ENCODE results near the gene FNDC3B. TPM values are rescaled to one million over a fixed set of nuclear protein-coding genes. Genes with fewer than 3 reads are reported as not detected.

Gene FNDC3B
- total and polyA plus RNA-seq, 2 of the 8 experiments (the other 6 are each of a cell fraction or from before 2014, with no cell fraction given) = 14.1 to 44.4 TPM

DNA sequence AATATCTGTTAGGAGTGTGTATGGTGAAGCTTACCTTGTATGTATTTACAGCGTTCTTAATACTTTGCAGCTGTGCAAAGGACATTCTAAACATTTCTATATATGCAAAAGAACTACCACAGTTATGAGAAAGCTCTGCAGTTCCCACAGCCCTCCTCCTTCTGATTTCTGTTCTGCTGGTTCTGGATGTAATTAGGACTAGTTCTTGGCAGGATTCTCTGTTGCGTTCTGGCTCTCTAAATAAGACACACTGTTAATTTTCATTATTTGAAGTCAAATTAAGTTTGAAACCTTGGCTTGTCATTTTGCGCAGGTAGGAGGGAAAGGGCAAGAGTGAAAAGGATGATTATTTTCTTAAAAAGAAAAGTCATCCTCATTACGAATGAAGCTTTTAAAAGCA, 76.4 kb downstream of the FNDC3B start:
- no peak overlapping the region for H2BK15ac ChIP-seq (ENCODE audit: low read length)
- FAIRE-seq (no peak), DNase-seq (ENCODE audit: low read depth in 1 of 2, low spot score in 2 of 2) (no peak)
- no peak overlapping the region for H2BK12ac ChIP-seq (ENCODE audit: low read depth, low read length)
- H3K23me2 ChIP-seq (ENCODE audit: low read depth, low read length) = no peaks in the 10 kb centered on the region
- no peaks in the 10 kb centered on the region; the same call in 1 of the 2 replicates for H3K79me1 ChIP-seq (ENCODE audit: low read depth, low read length)
- no peak overlapping the region for H2BK20ac ChIP-seq (ENCODE audit: low read length)
- H3K4me3 ChIP-seq (ENCODE audit: extremely low read depth in 1 of 4, insufficient read depth in 2 of 4, low read depth in 3 of 4, low read length in 4 of 4) = no peak overlapping the region
- H3K36me3 ChIP-seq (ENCODE audit: control insufficient read depth in 2 of 4, insufficient read depth in 4 of 4, low read length in 3 of 4) = peaks cover 0 to 17% (median 11%) of the 10 kb centered on the region in 4 experiments; a peak in 5 of 8 replicates
- no peak overlapping the region for H2AFZ ChIP-seq (ENCODE audit: low read length)
- H2BK5ac ChIP-seq (ENCODE audit: low read depth, low read length) = no peak overlapping the region
- no peak overlapping the region for H3K14ac ChIP-seq (ENCODE audit: insufficient read length)
- H2BK120ac ChIP-seq (replicated peaks; ENCODE audit: low read depth, low read length) = no peak overlapping the region
- H3K79me2 ChIP-seq (ENCODE audit: control insufficient read depth in 1 of 2, insufficient read depth in 2 of 2, low read length in 2 of 2) = peaks cover 0 to 27% of the 10 kb centered on the region in 2 experiments; a peak in 3 of 4 replicates
- H4K8ac ChIP-seq (ENCODE audit: extremely low read depth, insufficient read depth, low read length) = no peak overlapping the region
- H2AK5ac ChIP-seq (ENCODE audit: low read depth, low read length) = no peak overlapping the region
- H3K4me2 ChIP-seq (ENCODE audit: insufficient read depth in 1 of 2, low read depth in 2 of 2, low read length in 2 of 2) = no peak overlapping the region
- no peak overlapping the region for H3K23ac ChIP-seq (ENCODE audit: insufficient read length)
- CTCF ChIA-PET (ENCODE audit: partially characterized antibody) = no interaction called here
- H3K9ac ChIP-seq (replicated peaks in 1 of 4; ENCODE audit: extremely low read depth in 1 of 4, low read depth in 3 of 4, low read length in 3 of 4) = no peak overlapping the region
- H3K56ac ChIP-seq (replicated peaks; ENCODE audit: insufficient read length, low read depth, low read length) = no peak overlapping the region
- H3K4ac ChIP-seq (replicated peaks; ENCODE audit: insufficient read length, low read depth, low read length) = no peak overlapping the region
- no peaks in the 10 kb centered on the region for H3K27me3 ChIP-seq (replicated peaks in 1 of 4; ENCODE audit: control insufficient read depth in 3 of 4, extremely low read depth in 1 of 4, insufficient read depth in 3 of 4, low read length in 3 of 4)
- peaks cover 0 to 9% (median 4%) of the 10 kb centered on the region in 4 experiments; a peak in 2 of 7 replicates for H3K4me1 ChIP-seq (replicated peaks in 1 of 4; ENCODE audit: control insufficient read depth in 3 of 4, insufficient read depth in 4 of 4, low read length in 3 of 4)
- POLR2A ChIA-PET (ENCODE audit: partially characterized antibody) = no interaction called here
- H3K9me3 ChIP-seq (ENCODE audit: insufficient read depth in 2 of 2, low read depth in 1 of 2, low read length in 1 of 2) = no peaks in the 10 kb centered on the region
- no peaks in the 10 kb centered on the region for H4K20me1 ChIP-seq (replicated peaks in 1 of 2; ENCODE audit: control insufficient read depth in 1 of 2, insufficient read depth in 2 of 2, low read length in 2 of 2)
- no peak overlapping the region for H4K91ac ChIP-seq (replicated peaks; ENCODE audit: insufficient read length, low read length)
- no peak for TF ChIP-seq RNF2 (IDR thresholded peaks at IDR 0.05; ENCODE audit: borderline replicate concordance, low read depth, low read length, missing control alignments, poor library complexity, severe bottlenecking)
- TF ChIP-seq SIRT6 (IDR thresholded peaks at IDR 0.05; ENCODE audit: low read length) = no peak
- no peak for TF ChIP-seq CBX5 (IDR thresholded peaks at IDR 0.05; ENCODE audit: low read depth, low read length)
- TF ChIP-seq FOSL1 (IDR thresholded peaks at IDR 0.05; ENCODE audit: insufficient read depth, low read depth, low read length) = no peak
- TF ChIP-seq SP1 (IDR thresholded peaks at IDR 0.05; ENCODE audit: low read depth, low read length) = no peak
- no peak for TF ChIP-seq CREB1 (IDR thresholded peaks at IDR 0.05)
- TF ChIP-seq ASH2L (IDR thresholded peaks at IDR 0.05; ENCODE audit: low read length) = no peak
- TF ChIP-seq EZH2 (IDR thresholded peaks at IDR 0.05; ENCODE audit: low read depth, low read length, severe bottlenecking) = no peak
- no peak for TF ChIP-seq CEBPB (IDR thresholded peaks at IDR 0.05; ENCODE audit: low read depth, low read length)
- no peak for TF ChIP-seq MAFK (IDR thresholded peaks at IDR 0.05; ENCODE audit: low read depth, low read length)
- no peak for TF ChIP-seq GTF2F1 (IDR thresholded peaks at IDR 0.05; ENCODE audit: borderline replicate concordance, low read depth, low read length)
- TF ChIP-seq BCL11A (IDR thresholded peaks at IDR 0.05; ENCODE audit: low read depth in 2 of 2, low read length in 2 of 2) = no peak
- no peak for TF ChIP-seq POLR2AphosphoS5 (IDR thresholded peaks at IDR 0.05; ENCODE audit: low read depth, low read length)
- TF ChIP-seq SP2 (IDR thresholded peaks at IDR 0.05; ENCODE audit: low read length) = no peak
- 89% methylated on average over 4 of the region's 4 CpGs; no CpG with 5 or more reads in 1 of the 2 experiments for WGBS, 2 experiments (ENCODE audit: extremely low coverage in 1 of 2, insufficient coverage in 1 of 2, insufficient read length in 1 of 2, insufficient replicate concordance in 2 of 2, low coverage in 1 of 2, low lambda C conversion rate in 2 of 2, missing lambda C conversion rate in 1 of 2)
- H3K18ac ChIP-seq (ENCODE audit: extremely low read depth, low read length) = no peak overlapping the region
- H4K5ac ChIP-seq (ENCODE audit: insufficient read length, low read depth, low read length) = no peak overlapping the region
- no peak overlapping the region for H3K27ac ChIP-seq (ENCODE audit: low read depth, low read length)
